Stomach (tissue), 4 donors: Measurements from ENCODE around the gene TDO2.

ENCODE experiments used
- EP300 ChIP-seq: sonication (generic); formaldehyde crosslinking; IDR thresholded peaks from one replicate; pipeline ENCODE4 v1.6.1; 2017; ENCODE audit warnings: antibody characterized with exemption
- POLR2A ChIP-seq, 4 donors: fragments of 450-650 bp; IDR thresholded peaks; one replicate each; pipeline ENCODE4 v1.6.1; 2016; ENCODE audit warnings: antibody characterized with exemption in 4 of 4, control low read depth in 2 of 4, mild to moderate bottlenecking in 1 of 4, moderate library complexity in 1 of 4
- POLR2AphosphoS5 ChIP-seq, 3 donors: sonication (generic); formaldehyde crosslinking; IDR thresholded peaks; one replicate each; pipeline ENCODE4 v1.6.1; 2016; ENCODE audit warnings: antibody characterized with exemption in 3 of 3
- TF ChIP-seq, protein P1 (sequence below), 7 experiments: fragments of 450-650 bp in 4 of 7; fragments of 200-600 bp in 3 of 7; sonication (generic) in 3 of 7; IDR thresholded peaks; one replicate each; pipeline ENCODE4 v1.5.1; 2016 to 2019; ENCODE audit warnings: antibody characterized with exemption in 7 of 7, control low read depth in 2 of 7, mild to moderate bottlenecking in 1 of 7

DNA sequence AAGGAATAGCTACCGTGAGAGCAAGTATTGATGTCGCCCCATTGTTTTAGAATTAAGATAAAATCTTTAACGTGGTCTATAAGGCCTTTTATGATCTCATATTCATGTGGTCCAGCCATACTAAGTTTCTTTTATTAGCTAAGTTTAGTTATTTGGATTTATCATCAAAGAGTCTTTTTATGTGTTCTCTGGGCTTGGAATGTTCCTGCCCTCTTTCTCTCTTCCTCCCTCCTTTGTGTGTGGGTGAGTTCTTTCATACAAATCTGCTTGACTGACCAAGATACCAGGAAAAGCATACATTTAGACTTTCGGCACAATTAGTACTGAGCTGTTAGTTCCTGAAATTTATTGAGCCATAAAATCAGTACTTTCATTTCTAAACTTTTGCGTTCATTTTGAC, 11.3 kb downstream of the TDO2 start:
- TF ChIP-seq, protein P1, sequence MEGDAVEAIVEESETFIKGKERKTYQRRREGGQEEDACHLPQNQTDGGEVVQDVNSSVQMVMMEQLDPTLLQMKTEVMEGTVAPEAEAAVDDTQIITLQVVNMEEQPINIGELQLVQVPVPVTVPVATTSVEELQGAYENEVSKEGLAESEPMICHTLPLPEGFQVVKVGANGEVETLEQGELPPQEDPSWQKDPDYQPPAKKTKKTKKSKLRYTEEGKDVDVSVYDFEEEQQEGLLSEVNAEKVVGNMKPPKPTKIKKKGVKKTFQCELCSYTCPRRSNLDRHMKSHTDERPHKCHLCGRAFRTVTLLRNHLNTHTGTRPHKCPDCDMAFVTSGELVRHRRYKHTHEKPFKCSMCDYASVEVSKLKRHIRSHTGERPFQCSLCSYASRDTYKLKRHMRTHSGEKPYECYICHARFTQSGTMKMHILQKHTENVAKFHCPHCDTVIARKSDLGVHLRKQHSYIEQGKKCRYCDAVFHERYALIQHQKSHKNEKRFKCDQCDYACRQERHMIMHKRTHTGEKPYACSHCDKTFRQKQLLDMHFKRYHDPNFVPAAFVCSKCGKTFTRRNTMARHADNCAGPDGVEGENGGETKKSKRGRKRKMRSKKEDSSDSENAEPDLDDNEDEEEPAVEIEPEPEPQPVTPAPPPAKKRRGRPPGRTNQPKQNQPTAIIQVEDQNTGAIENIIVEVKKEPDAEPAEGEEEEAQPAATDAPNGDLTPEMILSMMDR (IDR thresholded peaks at IDR 0.05), result no peak
- TF ChIP-seq EP300 (no peak), POLR2A (IDR thresholded peaks at IDR 0.05) (no peak), POLR2AphosphoS5 (IDR thresholded peaks at IDR 0.05) (no peak)
